Inferior parietal cortex (tissue), 1 donor: ENCODE data around the gene GDF2.
A peak's percentile ranks its signal among the peaks of the same experiment; 100 is the strongest.

Experiments used
- DNase-seq: peaks from one replicate; pipeline ENCODE4 v3.0.0-alpha.2; 2016; ENCODE audit errors: extremely low spot score

GDF2 gene

DNA sequence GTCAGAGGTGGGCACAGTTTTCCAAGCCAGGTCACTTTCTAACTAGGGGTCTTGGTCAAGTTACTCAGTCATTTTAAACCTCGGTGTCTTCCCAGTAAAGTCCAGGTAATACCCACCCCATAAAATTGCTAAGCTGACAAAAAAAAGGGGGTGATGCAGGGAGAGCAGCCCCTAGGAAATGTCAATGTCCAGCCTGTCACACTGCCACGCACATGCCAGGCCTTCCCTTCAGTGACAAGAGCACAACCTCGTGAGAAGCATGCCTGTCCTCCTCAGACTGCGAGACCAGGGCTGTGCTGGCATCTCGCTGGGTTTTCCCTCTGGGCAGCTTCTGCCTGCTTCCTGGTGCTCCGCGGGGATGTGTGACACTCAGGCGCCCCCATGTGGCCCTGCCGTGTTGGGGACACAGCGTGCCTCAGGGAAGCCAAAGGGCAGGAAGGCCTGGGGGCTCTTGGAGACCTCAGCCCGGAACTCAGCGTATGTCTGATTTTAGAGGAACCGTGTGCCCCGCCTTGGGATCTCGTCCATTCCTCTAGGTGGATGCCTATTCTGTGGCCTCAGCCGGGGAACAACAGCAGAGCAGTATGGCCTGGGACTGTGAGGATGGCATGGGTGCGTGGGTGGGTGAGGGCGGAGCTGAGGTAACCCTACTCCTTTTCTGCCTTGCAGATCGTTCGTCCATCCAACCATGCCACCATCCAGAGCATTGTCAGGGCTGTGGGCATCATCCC lies 10.2 kb upstream of the GDF2 start:
- peak; percentile 81 for DNase-seq

GRCh38 chr10:47312663-47312995 lies 9.6 kb upstream of the GDF2 start:
- DNase-seq: no peak

DNA sequence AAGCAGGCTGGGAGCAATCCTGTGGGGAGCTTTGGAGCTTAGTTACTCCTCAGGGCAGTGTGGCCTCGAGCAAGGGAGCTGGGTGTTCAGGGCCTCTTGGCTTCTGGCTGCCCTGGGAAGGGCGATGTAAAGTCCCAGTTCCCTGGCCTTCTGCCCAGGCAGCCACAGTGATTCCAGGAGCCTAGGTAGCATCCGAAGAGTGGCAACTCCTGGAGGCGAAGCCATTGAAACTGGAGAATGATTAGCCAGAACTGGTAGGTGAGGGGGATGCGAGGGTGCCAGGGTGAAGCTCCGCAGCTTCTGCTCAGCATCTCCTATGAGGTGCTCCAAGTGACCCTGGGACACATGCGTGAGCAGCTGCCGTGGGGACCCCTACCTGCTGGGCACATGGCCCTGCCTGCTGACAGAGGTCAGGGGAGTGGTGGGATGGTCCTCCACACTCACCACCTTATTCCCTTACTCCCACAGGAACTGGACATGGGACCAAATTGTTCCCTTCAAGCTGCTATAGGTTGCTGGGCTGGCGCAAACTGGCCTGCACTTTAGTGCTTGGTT lies 7.8 kb upstream of the GDF2 start:
- DNase-seq: no peak

- no peak for DNase-seq
Measured at GRCh38 chr10:47315421-47315820, 6.8 kb upstream of the GDF2 start.

GRCh38 chr10:47316131-47316530 lies 6.1 kb upstream of the GDF2 start:
- DNase-seq: no peak

DNA sequence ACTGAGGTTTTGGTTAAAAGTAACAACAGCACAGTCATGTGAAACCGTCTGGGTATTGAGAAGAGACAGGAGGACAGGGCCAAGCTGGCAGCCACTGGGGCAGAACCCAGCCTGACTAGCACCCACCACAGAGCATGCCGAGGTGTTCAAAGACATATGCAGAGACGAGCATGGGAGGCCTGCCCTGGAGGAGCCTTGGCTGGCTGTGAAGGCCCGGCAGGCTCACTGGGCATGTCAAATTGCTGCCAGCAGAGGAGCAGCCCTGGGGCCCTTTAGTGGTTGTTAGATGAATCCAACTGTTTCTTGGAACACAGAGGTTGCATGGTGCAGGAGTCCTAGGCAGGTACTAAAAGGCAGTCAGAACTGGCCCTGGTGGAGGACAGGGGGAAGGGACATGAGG lies 5.0 kb upstream of the GDF2 start:
- no peak for DNase-seq

- no peak for DNase-seq
Measured at GRCh38 chr10:47318706-47319105, 3.5 kb upstream of the GDF2 start.

DNA sequence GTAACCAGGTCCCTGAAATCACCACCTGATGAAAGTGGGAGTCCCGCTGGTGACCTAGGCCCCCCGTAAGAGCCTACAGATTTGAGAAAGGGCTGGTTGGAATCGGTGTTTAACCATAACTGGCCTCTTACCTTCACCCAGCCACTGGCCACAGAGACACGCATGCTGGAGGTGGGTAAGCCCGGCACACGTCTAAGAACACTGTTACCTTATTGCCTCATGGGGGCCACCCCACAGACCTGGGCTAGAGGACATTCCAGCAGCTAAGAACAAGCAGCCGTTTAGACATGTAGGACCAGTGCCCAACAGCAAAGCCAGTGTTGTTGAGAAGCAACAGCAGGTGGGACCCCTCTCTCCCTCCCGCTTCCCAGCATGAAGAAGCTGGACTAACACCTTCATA lies 2.5 kb upstream of the GDF2 start:
- no peak for DNase-seq

DNA sequence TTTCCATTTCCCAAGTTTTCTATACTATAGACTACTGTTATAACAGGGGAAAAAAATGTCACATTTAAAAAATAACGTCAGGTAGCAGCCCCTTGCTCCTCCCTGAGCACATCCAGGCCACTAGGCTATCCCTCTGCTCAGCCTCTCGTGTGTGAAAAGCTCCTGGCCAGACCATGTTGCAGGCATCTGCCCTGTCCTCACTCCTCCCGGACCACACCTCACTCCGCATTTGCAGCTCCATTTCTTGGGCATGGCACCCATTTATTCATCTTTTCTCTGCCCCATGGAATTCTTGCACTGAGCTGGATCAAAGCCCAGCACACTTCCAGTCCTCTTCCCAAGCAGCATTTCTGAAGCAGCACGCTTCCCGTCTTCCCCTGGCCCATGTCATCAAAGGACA lies 1.4 kb upstream of the GDF2 start:
- no peak for DNase-seq

DNA sequence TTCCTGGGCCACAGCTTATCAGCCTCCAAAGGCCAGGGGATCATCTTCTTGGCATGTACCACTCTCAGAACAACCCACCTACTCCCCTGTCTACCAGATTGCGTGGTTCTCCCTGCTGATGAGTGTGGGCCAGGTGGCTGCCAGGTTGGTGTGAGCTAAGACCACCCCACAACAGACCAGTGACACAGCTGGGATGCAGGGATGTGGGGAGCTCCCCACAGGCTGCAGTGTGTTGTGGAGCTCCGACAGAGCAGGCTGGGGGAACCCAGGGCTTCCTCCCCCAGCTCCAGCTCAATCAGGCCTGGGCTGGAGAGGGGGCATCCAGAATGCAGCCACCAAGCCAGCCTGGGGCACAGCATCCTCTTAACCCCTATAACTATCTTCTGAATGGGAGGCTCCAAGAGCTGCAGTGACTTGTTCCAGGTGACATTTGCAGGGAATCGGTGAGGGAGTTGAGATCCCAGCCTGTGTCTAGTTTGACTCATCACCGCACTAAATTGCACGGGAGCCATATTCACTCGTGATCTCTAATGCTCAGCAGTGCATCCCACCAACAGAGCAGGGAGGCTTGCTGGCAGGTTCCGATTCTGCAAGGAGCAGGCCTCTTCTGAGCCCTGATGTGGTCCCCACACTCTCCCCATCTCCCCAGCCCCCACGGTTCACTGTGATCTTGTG lies 596 bp upstream of the GDF2 start:
- DNase-seq: no peak

DNA sequence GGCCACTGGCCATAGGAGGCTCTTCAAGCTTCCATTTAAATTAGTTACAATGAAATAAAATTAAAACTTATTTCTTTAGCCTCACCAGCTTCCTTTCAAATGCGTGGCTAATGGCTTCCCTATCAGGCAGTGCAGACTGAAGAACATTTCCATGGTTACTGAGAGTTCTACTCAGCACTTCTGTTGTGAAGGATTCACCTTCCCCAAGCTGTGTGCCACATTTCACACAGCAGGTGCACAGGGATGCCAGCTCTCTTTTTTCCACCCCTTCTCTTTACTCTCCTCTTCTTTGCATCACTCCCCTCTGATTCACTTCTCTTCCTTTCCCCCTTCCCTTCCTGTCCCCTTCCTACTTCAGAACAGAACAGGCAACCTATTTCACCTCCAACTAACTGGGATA lies 833 bp downstream of the GDF2 start:
- DNase-seq: no peak

GRCh38 chr10:47323636-47324296 lies 1.5 kb downstream of the GDF2 start:
- DNase-seq: no peak

- DNase-seq: no peak
Measured at GRCh38 chr10:47325303-47326291, 3.3 kb downstream of the GDF2 start.

DNA sequence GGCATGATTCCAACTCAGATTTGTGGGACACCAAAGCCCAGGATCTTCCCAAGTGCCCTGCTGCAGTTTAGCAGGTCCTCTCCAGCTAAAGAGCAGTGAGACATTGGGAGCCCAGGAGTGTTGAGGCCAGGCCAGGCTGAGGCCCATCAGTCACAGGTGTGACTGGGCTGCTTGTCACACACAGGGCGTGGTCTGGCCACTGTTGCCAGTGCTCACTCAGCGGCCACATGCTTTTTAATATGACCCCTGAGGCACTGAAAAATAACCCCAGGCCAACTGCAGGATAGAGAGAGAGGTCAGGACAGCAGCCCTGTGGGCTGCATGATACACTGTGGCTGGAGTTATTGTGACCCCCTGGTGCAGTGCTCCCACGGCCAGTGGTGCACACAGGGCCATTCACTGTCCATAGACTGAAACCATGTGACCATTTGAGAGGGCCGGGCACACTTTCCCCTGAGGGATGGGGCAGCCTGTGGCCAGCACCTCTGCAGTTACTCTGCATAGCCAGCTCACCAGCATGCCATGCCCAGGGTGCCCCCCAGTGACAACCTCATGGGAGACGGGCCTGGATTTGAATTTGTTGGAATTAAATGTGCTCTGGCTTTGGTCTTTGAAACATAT lies 4.2 kb downstream of the GDF2 start:
- no peak for DNase-seq

DNA sequence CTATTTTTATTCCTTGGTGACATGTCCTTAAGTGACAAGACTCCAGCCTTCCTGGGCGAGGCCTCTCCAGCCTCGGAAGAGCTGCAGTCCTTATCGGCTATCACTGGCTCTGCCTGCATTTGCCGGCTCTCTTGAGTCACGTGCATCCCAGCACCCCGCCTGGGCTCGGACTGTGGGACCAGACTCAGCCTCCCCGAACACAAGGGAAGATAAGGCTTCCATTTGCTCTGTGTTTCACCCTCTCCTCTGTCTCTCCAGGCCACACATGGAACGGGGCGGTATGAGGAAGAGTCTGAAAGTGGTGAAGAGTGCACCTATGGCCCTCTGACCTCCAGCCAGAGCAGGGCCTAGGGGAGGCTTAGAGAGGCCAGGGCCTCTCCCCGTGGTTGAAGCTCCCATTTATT lies 4.7 kb downstream of the GDF2 start:
- DNase-seq: no peak

DNA sequence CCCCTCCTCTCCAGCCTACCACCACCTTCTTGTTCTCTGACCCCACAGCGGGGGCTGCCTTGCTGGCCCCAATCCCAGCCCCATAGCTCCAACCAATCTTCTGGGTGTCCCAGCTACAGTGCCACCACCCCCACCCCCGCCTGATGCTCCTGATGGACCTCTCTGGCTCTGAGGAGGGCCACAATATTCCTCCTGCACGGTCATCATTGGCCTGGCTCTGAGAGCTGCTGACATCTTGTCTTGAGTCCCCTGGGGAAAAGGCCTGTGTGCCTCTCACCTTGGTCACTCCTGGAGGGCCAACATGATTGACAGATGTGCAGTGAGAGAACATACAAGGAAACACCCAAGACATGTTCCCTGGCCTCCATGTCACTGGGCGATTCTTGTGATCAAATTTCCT lies 7.6 kb downstream of the GDF2 start:
- DNase-seq: no peak

GRCh38 chr10:47330366-47330765 lies 8.1 kb downstream of the GDF2 start:
- DNase-seq: no peak

GRCh38 chr10:47330804-47331203 lies 8.6 kb downstream of the GDF2 start:
- DNase-seq: no peak

DNA sequence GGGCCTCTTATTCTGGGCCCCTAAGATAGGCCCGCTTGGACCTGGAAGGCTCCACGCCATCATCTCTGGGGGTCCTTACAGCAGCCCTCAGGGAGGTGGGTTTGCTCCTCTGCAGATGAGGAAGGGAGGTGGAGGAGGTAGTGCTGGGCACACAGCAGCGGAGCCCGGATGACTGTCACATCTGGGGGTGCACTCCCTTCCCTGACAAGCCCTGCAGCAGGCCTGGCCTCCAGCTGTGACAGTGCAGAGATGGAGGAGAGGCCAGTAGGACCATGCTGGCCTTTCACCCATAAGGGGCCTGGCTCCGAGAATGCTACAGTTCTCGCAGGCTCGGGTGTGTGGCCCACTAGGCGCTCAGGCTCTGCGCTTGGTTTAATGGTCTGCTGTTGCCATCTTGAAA lies 9.2 kb downstream of the GDF2 start:
- DNase-seq: no peak

DNA sequence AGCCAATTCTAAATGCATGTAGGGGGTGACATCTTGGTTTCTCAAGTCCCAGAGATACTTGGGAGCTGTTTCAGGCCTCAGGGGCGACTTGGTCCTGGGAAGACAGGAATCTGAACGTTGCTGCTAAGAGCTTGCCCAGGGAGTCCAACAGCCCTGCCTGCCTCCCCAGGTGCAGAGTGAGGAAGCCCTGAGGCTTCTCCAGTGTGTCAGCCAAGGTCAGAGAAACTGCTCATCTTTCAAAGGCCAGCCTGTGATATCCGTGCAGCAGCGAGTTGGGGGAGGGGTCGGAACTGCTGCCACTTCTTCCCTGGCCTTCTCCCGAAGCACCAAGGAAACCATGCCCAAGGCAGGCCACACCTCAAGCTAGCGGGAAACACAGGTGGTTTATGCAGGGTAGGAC lies 9.7 kb downstream of the GDF2 start:
- DNase-seq: no peak

- DNase-seq: no peak
Measured at GRCh38 chr10:47332371-47332770, 10.1 kb downstream of the GDF2 start.
